Stimulated activated CD8-positive, alpha-beta memory T cell treated with anti-CD3 and anti-CD28 coated beads, Interleukin-12 subunit alpha, Interleukin-12 subunit beta, amount 100 ng/mL, for 24 hours (primary cell): ENCODE data around the gene TMEM123.
"Not testable (repeated sequence)": the region's sequence is repeated elsewhere in the genome, so short reads cannot be mapped to it uniquely, and the experiment has no call there.

Experiments
- DNase-seq: peaks from one replicate; pipeline ENCODE4 v3.0.0-alpha.2; 2020; ENCODE audit errors: extremely low read depth

Gene TMEM123

GRCh38 chr11:102449651-102450570, 2.7 kb downstream of the TMEM123 start:
- no peak for DNase-seq

GRCh38 chr11:102448869-102449224, 3.7 kb downstream of the TMEM123 start:
- no peak for DNase-seq

GRCh38 chr11:102447941-102448868, 4.4 kb downstream of the TMEM123 start:
- DNase-seq: no peak

DNA sequence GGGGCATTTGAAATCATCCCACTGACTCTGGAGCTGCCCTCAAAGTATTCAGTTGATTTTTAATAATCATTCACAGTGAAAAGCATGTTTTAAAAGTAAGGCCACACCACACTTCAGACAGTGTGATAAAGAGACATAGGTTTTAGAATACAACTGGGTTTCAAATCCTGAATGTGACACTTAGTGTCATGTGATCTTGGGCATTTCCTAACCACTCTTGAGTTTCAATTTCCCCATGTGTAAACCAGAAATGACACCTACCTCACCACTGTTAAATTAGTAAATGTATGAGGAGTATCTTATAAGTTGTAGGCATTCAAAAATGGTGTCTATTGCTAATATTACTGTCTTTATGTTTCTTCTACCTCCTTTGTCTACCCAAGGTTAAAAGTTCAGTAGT, 5.4 kb downstream of the TMEM123 start:
- DNase-seq: no peak

GRCh38 chr11:102446606-102447005, 6.0 kb downstream of the TMEM123 start:
- DNase-seq: no peak

GRCh38 chr11:102444693-102445092, 7.9 kb downstream of the TMEM123 start:
- not testable (repeated sequence) for DNase-seq

- DNase-seq: not testable (repeated sequence)
These were observed 8.4 kb downstream of the TMEM123 start for GRCh38 chr11:102444142-102444541.

GRCh38 chr11:102439063-102439363, 13.6 kb downstream of the TMEM123 start:
- DNase-seq: not testable (repeated sequence)

GRCh38 chr11:102438311-102439062, 14.1 kb downstream of the TMEM123 start:
- no peak for DNase-seq

DNA sequence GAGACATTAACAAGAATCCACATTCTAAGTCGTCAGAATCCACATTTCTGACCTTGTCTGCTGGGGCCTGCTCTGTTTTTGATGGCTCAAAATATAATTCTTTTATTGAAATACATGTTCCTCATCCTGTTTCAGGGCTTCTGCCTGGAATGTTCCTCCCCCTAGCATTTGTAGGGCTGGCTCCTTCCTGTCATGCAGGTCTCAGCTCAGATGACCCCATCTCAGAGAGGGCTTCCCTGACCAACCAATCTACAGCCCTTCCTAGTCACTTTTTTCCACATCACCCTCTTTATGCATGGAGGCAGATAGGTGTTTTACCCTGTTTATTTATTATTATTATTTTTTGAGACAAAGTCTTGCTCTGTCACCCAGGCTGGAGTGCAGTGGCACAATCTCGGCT, 14.8 kb downstream of the TMEM123 start:
- DNase-seq: no peak

DNA sequence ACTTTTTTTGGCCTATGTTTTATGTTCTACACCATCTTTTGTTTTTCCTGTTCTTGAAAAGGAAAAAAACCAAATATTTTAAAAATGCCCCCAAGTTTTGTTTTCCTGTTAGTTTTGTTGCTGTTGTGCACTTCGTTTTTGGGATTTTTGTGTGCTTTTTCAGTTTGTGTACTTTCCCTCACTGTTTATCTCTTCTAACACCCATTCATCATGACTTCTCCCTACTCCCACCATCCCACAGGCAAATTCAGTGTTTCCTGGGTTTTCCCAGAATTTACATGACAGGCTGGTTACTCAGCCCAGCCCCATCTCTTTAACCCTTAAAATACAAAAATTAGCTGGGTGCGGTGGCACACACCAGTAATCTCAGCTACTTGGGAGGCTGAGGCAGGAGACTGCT, 15.6 kb downstream of the TMEM123 start:
- no peak for DNase-seq

DNA sequence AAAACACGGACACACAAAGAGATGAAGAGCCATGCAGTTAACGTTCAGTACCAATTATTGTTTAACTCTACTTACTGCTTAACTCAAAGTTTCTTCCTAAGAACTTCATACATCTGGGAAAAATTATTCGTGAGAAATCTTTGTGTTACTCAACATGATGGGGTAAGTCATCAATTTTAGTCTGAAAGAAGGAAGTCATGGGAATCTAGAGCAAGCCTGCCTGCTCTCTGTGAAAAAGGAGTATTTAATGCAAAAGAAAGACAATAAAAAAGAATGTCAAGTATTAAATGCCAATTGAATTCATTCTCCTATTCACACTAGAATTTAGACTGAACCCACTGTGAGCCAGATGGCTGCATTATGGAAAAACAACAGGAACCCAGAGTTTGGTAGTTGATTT, 16.0 kb downstream of the TMEM123 start:
- DNase-seq: no peak

- DNase-seq: no peak
These were observed 16.9 kb downstream of the TMEM123 start for GRCh38 chr11:102435688-102436087.

GRCh38 chr11:102433571-102433970, 19.0 kb downstream of the TMEM123 start:
- DNase-seq: not testable (repeated sequence)

DNA sequence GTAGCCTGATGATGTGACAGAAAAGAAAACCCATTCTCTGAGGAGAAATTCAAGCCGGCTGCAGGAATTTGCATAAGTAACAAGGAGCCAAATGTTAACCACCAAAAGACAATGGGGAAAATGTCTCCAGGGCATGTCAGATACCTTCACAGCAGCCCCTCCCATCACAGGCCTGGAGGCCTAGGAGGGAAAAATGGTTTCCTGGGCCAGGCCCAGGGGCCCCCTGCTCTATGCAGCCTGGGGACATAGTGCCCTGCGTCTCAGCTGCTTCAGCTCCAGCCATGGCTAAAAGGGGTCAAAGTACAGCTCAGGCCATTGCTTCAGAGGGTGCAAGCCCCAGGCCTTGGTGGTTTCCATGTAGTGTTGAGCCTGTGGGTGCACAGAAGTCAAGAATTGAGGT, 20.0 kb downstream of the TMEM123 start:
- DNase-seq: not testable (repeated sequence)

DNA sequence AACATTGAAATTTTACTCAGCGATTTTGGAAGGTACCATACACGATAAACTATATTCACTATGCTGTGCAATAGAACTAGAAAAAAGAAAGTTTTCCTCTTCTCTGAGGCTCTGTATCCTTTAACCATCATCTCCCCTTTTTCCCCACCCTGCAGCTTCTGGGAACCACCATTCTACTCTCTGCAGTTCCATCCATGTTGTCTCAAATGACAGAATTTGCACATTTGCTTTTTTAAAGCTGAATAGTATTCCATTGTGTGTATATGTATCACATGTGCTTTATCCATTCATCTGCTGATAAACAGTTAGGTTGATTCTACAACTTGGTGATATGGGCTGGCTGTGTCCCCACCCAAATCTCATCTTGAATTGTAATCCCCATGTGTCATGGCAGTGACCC, 21.2 kb downstream of the TMEM123 start:
- DNase-seq: no peak

DNA sequence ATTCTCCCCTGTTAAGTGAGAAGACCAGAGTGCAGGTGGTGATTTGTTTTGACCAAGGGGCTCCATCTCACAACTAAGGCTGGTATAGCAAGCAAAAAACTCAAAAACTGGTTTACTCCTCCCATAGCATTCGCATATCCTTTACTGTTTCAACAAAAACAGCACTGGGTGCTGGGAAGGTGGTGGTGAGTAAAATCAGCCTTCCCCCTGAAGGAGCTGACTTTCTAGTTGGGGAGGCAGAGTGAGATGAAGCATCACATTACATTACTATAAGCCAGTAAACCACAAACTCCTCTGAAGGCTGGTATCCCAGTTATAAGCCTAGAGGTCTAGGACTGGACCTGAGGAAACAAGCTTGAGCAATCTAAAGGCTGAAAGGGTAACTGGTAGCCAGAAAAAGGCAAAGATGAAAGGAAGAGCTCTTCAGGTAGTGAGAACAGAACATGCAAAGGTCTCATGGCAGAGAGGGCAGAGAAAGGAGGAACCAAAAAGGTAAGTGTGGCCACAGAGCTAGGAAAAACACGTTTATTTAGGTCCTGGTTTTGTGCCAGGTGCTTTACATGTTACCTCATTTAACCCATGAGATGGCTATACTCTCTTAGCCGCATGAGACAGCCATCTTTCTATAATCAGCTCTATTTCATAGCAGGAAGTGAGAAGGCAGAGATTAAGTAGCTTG, 22.3 kb downstream of the TMEM123 start:
- no peak for DNase-seq

DNA sequence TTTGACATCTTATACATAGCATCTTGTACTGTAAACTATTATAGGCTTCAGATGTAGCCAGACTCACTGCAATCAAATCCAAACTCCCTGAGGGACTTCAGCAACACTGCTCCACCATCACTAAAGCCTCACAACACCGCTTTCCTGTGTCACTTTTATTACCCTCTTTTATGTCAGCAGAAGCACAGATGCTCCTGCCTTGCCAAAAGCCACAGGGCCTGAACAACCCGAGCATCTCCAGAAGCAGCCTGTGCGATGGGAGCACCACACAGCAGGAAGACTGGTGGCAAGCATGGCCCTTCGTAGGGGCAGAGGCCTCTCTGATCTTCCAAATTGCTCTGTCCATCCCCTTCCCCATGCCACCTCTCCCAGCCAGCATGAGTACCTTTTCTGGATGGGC, 22.9 kb downstream of the TMEM123 start:
- DNase-seq: no peak

GRCh38 chr11:102429226-102429625, 23.3 kb downstream of the TMEM123 start:
- no peak for DNase-seq

- DNase-seq: no peak
These were observed 23.9 kb downstream of the TMEM123 start for GRCh38 chr11:102428696-102429095.

DNA sequence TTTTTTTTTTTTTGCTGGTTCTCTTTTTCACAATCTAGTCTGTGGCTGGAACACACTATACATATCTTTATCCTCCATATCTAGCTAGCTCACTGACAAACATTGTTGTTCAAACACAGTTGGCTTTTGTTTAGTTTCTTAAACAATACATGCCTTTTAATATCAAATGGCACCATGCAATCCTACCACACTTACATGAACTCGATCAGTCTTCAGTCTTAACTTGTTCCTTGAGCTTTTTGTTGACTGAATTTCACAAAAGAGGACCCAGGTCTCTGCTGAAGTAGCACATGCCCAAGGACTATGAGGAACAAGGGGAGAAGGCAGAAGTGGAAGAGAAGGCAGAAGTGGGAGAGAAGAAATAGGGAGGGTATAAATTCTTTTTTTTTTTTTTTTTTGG, 25.5 kb downstream of the TMEM123 start:
- DNase-seq: no peak

- no peak for DNase-seq
These were observed 26.0 kb downstream of the TMEM123 start for GRCh38 chr11:102426570-102426969.
